Measurements from ENCODE around the gene AKIP1. TPM values are rescaled to one million over a fixed set of nuclear protein-coding genes. Genes with fewer than 3 reads are reported as not detected.
"Not testable (repeated sequence)": the region's sequence is repeated elsewhere in the genome, so short reads cannot be mapped to it uniquely, and the experiment has no call there.

Gene AKIP1
- total RNA-seq, 2 experiments from 2014 or later = 29.8 to 34.9 TPM

- Mint-ChIP-seq H3K27ac (no peak overlapping the region), H3K4me1 (no peaks in the 10 kb centered on the region), H3K27me3 (no peaks in the 10 kb centered on the region), H3K4me3 (no peak overlapping the region), H3K9me3 (ENCODE audit: low read depth) (no peaks in the 10 kb centered on the region), H3K36me3 (no peaks in the 10 kb centered on the region)
- CTCF ChIA-PET = interaction anchor here (1.0 kb wide), 1 partner anchor 14 kb away, joined by 3 read pairs; no protein-coding TSS in a partner anchor
- ATAC-seq (no peak), DNase-seq (no peak)
These were observed 17.2 kb downstream of the AKIP1 start for GRCh38 chr11:8928205-8928604.

GRCh38 chr11:8928981-8929615, 18.1 kb downstream of the AKIP1 start:
- ATAC-seq (no peak), DNase-seq (no peak)
- H3K27ac Mint-ChIP-seq = no peak overlapping the region
- no peaks in the 10 kb centered on the region for H3K27me3 Mint-ChIP-seq
- H3K4me1 Mint-ChIP-seq = no peaks in the 10 kb centered on the region
- CTCF ChIA-PET = interaction anchor here (2.0 kb wide), 1 partner anchor 30 kb away, joined by 4 read pairs; no protein-coding TSS in a partner anchor
- no peaks in the 10 kb centered on the region for H3K9me3 Mint-ChIP-seq (ENCODE audit: low read depth)
- H3K36me3 Mint-ChIP-seq = no peaks in the 10 kb centered on the region
- H3K4me3 Mint-ChIP-seq = no peak overlapping the region

GRCh38 chr11:8930456-8931175, 19.6 kb downstream of the AKIP1 start:
- H3K9me3 Mint-ChIP-seq (ENCODE audit: low read depth) = no peaks in the 10 kb centered on the region
- ATAC-seq (no peak), DNase-seq (no peak)
- CTCF ChIA-PET = interaction anchor here (1.4 to 2.0 kb wide), 2 partner anchors 12 to 29 kb away, joined by 3 to 4 read pairs; no protein-coding TSS in a partner anchor
- H3K4me1 Mint-ChIP-seq = no peaks in the 10 kb centered on the region
- no peaks in the 10 kb centered on the region for H3K36me3 Mint-ChIP-seq
- no peaks in the 10 kb centered on the region for H3K27me3 Mint-ChIP-seq
- no peak overlapping the region for H3K27ac Mint-ChIP-seq
- H3K4me3 Mint-ChIP-seq = no peak overlapping the region

GRCh38 chr11:8932564-8933180, 21.7 kb downstream of the AKIP1 start, which contains the start of gene C11orf16:
TSS of gene C11orf16 (minus strand) at chr11:8932947. CDS start at chr11:8932308, 639 bp downstream.
- Mint-ChIP-seq H3K9me3 (ENCODE audit: low read depth) (no peaks in the 10 kb centered on the region), H3K4me3 (no peak within 1 kb of the TSS), H3K27me3 (no peaks in the 10 kb centered on the region), H3K36me3 (no peaks in the 10 kb centered on the region), H3K27ac (no peak within 1 kb of the TSS), H3K4me1 (peaks cover 6% of the 10 kb centered on the region)
- CTCF ChIA-PET = interaction anchor here (1.3 kb wide), 1 partner anchor 18 kb away, joined by 4 read pairs; no protein-coding TSS in a partner anchor
- ATAC-seq = no peak
- no peak for DNase-seq

- DNase-seq (no peak), ATAC-seq (no peak)
- H3K36me3 Mint-ChIP-seq = no peaks in the 10 kb centered on the region
- no peaks in the 10 kb centered on the region for H3K27me3 Mint-ChIP-seq
- CTCF ChIA-PET = no interaction called here
- H3K27ac Mint-ChIP-seq = no peak overlapping the region
- no peaks in the 10 kb centered on the region for H3K9me3 Mint-ChIP-seq (ENCODE audit: low read depth)
- no peak overlapping the region for H3K4me3 Mint-ChIP-seq
- H3K4me1 Mint-ChIP-seq = peaks cover 7% of the 10 kb centered on the region
These were observed 22.9 kb downstream of the AKIP1 start for GRCh38 chr11:8933931-8934330.

- Mint-ChIP-seq H3K27ac (no peak overlapping the region), H3K4me1 (peaks cover 7% of the 10 kb centered on the region), H3K9me3 (ENCODE audit: low read depth) (no peaks in the 10 kb centered on the region), H3K36me3 (no peaks in the 10 kb centered on the region), H3K27me3 (peaks cover 3% of the 10 kb centered on the region), H3K4me3 (no peak overlapping the region)
- ATAC-seq (no peak), DNase-seq (no peak)
- CTCF ChIA-PET = interaction anchor here (1.8 kb wide), 1 partner anchor 25 kb away, joined by 5 read pairs; no protein-coding TSS in a partner anchor
These were observed 23.9 kb downstream of the AKIP1 start for GRCh38 chr11:8934742-8935488.

GRCh38 chr11:8935789-8936188, 24.8 kb downstream of the AKIP1 start:
- H3K4me1 Mint-ChIP-seq; H3K36me3 Mint-ChIP-seq; H3K9me3 Mint-ChIP-seq (ENCODE audit: low read depth); ATAC-seq; H3K27me3 Mint-ChIP-seq; H3K27ac Mint-ChIP-seq; DNase-seq; H3K4me3 Mint-ChIP-seq: not testable (repeated sequence)
- CTCF ChIA-PET = interaction anchor here (1.8 kb wide), 1 partner anchor 24 kb away, joined by 5 read pairs; no protein-coding TSS in a partner anchor

GRCh38 chr11:8937159-8937558, 26.2 kb downstream of the AKIP1 start:
- Mint-ChIP-seq H3K9me3 (ENCODE audit: low read depth) (no peaks in the 10 kb centered on the region), H3K27ac (no peak overlapping the region), H3K36me3 (no peaks in the 10 kb centered on the region), H3K4me1 (peaks cover 7% of the 10 kb centered on the region), H3K4me3 (no peak overlapping the region), H3K27me3 (peaks cover 21% of the 10 kb centered on the region)
- ATAC-seq (peak; percentile 20), DNase-seq (no peak)
- CTCF ChIA-PET = interaction anchor here (0.9 to 1.4 kb wide), 2 partner anchors 22 to 201 kb away, joined by 3 to 5 read pairs; no protein-coding TSS in a partner anchor

- CTCF ChIA-PET = interaction anchor here (0.9 to 1.4 kb wide), 2 partner anchors 22 to 200 kb away, joined by 3 to 5 read pairs; no protein-coding TSS in a partner anchor
- Mint-ChIP-seq H3K9me3 (ENCODE audit: low read depth) (no peaks in the 10 kb centered on the region), H3K36me3 (no peaks in the 10 kb centered on the region), H3K27me3 (peaks cover 26% of the 10 kb centered on the region), H3K4me3 (no peak overlapping the region), H3K4me1 (peaks cover 7% of the 10 kb centered on the region), H3K27ac (no peak overlapping the region)
- DNase-seq (no peak), ATAC-seq (no peak)
These were observed 26.7 kb downstream of the AKIP1 start for GRCh38 chr11:8937659-8938058.

GRCh38 chr11:8941341-8942103, 30.5 kb downstream of the AKIP1 start:
- no peak for ATAC-seq
- Mint-ChIP-seq H3K27me3 (peaks cover 40% of the 10 kb centered on the region), H3K27ac (no peak overlapping the region), H3K4me3 (no peak overlapping the region), H3K4me1 (peaks cover 7% of the 10 kb centered on the region), H3K36me3 (peaks cover 3% of the 10 kb centered on the region), H3K9me3 (ENCODE audit: low read depth) (no peaks in the 10 kb centered on the region)
- DNase-seq = no peak
- CTCF ChIA-PET = no interaction called here

GRCh38 chr11:8942518-8943066, 31.6 kb downstream of the AKIP1 start, which contains the start of gene ASCL3:
TSS of gene ASCL3 (minus strand) at chr11:8943016. CDS start at chr11:8938161, 4,855 bp downstream.
- H3K27me3 Mint-ChIP-seq = peaks cover 40% of the 10 kb centered on the region
- ATAC-seq (no peak), DNase-seq (no peak)
- no peak within 1 kb of the TSS for H3K27ac Mint-ChIP-seq
- H3K36me3 Mint-ChIP-seq = peaks cover 9% of the 10 kb centered on the region
- no peak within 1 kb of the TSS for H3K4me3 Mint-ChIP-seq
- H3K9me3 Mint-ChIP-seq (ENCODE audit: low read depth) = no peaks in the 10 kb centered on the region
- CTCF ChIA-PET = interaction anchor here (0.5 kb wide), 1 partner anchor 1353 kb away, joined by 3 read pairs; no protein-coding TSS in a partner anchor
- peaks cover 3% of the 10 kb centered on the region for H3K4me1 Mint-ChIP-seq

All from activated CD8-positive, alpha-beta memory T cell treated with anti-CD3 and anti-CD28 coated beads, Interleukin-2, amount 10 ng/mL, durations not matched to agents 7 days and 5 days (primary cell).